NCI-H69 (cell line): Measurements from ENCODE around the gene PLS3.

Experiments
- DNase-seq: peaks from one replicate; lab custom pipeline; 2025; lab: John Stamatoyannopoulos, UW

PLS3 gene

DNA sequence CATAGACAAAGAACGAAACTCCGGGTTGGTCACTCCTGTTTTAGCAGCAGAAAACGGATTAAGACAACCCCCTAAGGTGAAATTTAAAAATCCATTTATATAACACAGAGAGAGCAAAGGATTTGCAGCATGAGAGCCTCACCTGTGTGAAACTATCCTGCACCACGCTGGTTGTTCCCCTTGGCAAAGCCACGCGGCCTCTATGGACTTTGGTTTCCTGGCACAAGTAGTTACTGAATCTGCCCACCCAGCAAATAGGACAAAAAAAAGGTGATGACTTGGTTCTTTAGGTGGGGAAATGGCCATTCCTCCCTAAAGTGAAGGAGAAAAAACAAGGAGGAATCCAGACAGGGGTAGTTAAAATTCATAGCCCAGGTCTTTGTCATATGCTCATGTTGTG, 133.1 kb downstream of the PLS3 start:
- no peak for DNase-seq

DNA sequence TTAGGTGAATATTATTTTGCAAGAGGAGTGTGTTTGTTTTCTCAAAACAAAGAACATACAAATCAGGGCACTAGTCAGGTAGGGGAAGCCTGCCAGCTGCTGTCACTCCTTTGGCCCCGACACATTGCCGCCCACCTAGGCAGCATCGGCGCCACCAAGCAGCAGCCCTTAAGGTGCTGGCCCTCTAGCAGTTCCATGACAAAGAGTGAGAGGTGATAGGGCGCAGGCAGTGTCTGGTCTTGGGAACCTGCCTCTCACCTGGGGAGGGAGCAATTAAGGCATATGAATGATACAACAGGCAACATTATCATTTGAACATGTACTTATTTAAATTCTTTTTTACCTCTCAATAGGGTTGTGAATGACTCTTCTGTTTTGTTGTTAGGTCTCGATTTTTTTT, 135.1 kb downstream of the PLS3 start:
- no peak for DNase-seq

DNA sequence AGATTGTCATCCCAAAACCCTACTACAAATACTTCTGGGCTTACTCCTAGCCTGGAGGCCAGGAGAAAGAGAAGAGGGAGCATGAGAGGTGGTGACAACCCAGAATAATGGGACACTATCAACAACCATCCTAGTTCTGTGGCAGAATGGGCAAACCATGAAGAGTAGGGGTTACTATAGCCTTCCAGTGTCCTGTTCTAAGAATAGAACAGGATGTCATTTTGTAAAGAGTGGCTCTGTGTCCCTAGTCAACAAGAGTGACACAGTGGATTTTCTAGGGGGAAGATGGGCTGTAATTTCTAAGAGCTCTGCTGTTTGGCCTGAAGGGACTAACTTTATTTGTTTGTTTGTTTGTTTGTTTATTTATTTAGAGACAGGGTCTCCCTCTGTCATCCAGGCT, 136.0 kb downstream of the PLS3 start:
- no peak for DNase-seq

DNA sequence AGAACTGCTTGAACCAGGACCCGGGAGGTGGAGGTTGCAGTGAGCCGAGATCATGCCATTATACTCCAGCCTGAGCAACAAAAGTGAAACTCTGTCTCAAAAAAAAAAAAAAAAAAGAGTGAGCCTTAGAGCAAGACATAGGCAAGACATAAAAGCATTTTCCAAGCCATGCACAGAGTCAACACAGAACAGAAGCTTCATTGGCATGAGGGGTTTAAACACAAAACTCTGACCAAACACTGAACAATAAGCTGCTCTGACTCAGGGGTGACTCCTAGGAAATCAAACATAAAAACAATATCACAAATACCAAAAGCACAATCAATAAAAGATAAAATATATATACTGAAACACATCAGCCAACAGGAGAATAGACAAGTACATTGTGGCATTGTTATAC, 136.8 kb downstream of the PLS3 start:
- DNase-seq: no peak
